ENCODE data around the gene NAA11. TPM values are rescaled to one million over a fixed set of nuclear protein-coding genes. Genes with fewer than 3 reads are reported as not detected.
A peak's percentile ranks its signal among the peaks of the same experiment; 100 is the strongest.

The NAA11 gene
- 6.5 TPM for total RNA-seq (ENCODE audit: insufficient read depth, low replicate concordance)

GRCh38 chr4:79325864-79326328, at the start of gene NAA11:
NAA11 (minus strand) TSS chr4:79326061; CDS start chr4:79325877, 184 bp downstream.
- no peak for DNase-seq (ENCODE audit: low spot score)

DNA sequence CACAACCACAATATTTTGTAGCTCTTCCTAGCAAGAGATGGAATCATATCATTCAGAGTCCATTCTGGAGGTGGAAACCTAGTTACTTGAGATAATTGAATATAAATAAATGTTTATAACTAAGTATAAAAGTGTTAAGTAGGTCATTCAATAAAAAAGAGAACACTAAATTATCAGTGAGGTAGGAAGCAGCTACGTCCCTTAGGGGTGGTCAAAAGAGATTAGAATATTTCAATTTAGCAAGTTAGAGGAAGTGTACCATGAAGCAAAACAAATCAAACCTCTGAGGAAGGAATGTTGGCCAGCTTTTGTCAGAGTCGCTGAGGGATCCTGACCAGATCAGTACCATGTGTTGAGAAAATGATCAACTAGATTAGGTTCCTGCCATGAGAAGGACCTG, 44.2 kb upstream of the NAA11 start:
- DNase-seq (ENCODE audit: low spot score): no peak

DNA sequence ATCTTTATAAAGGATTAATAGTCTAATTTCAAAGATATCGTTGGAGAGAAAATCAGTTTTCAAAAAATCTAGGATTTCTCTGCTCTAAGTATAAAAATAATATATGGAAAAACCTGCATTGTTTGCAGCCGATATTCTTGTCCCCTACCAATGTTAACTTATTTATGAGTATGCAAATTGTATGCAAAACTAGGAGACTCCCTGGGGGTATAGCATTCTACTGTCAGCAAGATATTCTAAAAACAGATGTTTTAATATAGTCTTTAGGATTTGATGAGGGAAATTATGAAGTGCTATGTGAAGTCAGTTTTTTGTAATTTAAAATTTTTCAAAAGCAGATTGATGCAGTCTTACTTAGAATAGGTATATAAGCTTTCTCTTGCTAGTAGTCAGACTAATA, 41.2 kb upstream of the NAA11 start:
- no peak for DNase-seq (ENCODE audit: low spot score)

GRCh38 chr4:79366422-79366821, 40.6 kb upstream of the NAA11 start:
- DNase-seq (ENCODE audit: low spot score): no peak

DNA sequence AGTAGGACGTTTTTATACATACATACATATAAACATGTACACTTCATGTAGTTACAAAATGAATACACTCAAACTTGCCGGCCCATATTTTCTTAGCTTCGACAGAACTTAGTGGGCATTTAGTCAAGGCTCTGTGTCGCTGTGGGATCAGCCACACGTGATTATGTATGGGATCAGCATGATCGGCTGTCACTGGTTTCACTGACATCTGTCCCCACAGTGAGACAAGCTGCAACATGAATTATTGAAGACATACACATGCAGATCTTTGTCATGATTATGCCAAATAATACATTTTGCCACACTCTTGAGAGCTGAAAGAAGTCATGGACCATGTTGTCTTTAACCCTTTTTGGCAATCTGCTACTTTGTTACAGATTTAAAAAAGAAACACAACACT, 38.2 kb upstream of the NAA11 start:
- no peak for DNase-seq (ENCODE audit: low spot score)

GRCh38 chr4:79362626-79363025, 36.8 kb upstream of the NAA11 start:
- no peak for DNase-seq (ENCODE audit: low spot score)

DNA sequence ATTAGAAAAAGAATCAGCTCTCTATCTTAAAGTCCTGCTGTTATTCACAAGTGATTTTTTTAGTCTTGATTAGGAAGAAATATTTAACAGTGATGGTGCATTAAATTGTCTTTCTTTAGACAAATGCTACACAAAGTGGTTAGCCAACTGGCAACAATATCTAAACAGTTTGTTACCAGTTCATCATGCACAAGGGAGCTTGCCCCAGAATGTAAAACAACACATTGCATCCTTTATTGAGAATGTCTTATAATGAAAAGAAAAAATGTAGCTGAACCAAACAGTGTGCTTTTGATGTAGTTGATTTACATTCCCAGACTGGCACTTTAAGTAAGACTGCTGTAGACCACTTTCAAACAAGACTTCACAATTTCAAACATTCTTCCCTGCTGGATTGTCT, 34.1 kb upstream of the NAA11 start:
- DNase-seq (ENCODE audit: low spot score): no peak

DNA sequence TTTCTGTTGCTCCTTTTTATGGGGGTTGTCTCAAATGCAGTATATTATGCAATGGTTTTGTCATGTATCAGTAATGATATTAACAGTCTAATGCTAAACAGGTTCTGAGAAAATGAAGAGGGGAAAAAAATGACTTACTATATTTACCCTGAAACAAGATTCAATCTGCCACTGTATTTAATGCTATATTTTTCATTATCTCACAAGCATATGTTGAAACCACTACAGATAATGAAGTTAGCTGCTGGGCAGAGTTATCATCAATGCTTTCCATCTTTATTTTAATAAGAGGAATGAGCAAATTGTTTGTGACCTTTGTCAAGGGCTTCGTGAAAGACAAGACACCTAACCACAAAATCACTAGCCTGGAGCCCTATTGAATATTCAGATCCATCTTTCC, 32.6 kb upstream of the NAA11 start:
- DNase-seq (ENCODE audit: low spot score): no peak

DNA sequence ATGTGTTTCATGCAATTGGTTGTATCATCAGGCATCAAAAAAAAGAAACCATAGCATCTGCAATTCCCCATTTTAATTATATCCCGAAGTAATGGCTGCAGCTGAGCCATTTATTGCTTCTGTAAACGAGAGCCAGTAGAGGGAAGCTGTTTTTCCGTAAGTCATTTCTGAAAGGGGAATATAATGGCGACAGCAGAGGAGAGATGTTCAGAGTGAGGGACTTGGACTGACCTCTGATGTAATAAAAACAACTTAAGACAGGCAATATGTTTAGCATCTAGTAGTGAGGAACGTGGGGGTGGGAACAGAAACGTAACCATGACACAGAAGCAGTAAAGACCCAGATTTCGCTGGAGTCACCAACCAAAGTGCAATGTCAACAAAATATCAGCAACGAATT, 31.5 kb upstream of the NAA11 start:
- no peak for DNase-seq (ENCODE audit: low spot score)

DNA sequence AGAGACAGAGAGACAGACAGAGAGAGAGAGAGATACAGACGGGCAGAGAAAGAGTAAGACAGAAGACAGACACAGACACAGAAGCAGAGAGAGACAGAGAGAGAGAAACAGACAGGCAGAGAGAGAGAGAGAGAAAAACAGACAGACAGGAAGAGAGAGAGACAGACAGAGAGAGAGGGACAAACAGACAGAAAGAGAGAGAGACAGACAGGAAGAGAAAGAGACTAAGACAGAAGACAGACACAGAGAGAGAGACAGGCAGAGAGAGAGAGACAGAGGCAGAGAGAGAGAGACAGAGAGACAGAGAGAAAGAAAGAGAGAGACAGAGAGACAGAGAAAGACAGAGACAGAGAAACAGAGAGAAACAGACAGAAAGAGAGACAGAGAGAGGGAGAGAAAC, 27.2 kb upstream of the NAA11 start:
- no peak for DNase-seq (ENCODE audit: low spot score)

GRCh38 chr4:79348405-79348804, 22.5 kb upstream of the NAA11 start:
- DNase-seq (ENCODE audit: low spot score): no peak

DNA sequence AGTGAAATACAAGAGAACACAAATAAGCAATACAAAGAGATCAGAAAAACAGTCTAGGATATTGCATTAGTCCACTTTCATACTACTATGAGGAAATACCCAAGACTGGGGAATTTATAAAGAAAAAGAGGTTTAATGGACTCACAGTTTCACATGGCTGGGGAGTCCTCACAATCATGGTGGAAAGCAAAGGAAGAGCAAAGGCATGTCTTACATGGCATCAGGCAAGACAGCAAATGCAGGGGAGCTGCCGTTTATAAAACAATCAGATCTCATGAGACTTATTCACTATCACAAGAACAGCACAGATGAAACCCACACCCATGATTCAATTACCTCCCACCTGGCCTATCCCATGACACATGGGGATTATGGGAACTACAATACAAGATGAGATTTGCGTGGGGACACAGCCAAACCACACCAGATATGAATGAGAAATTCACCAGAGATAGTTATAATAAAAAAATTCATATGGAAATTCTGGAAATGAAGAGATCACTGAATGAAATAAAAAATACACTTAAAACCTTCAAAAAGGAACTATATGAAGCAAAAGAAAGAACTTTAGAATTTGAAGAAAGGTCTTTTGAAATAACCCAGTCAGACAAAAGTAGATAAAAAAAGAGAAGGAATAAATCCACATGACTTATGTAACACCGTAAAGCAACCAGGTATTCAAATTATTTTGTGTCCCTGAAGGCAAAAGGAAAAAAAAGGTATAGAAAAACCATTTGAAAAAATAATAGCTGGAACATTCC, 16.2 kb upstream of the NAA11 start:
- no peak for DNase-seq (ENCODE audit: low spot score)

- DNase-seq (ENCODE audit: low spot score): no peak
Measured at GRCh38 chr4:79340568-79340967, 14.7 kb upstream of the NAA11 start.

DNA sequence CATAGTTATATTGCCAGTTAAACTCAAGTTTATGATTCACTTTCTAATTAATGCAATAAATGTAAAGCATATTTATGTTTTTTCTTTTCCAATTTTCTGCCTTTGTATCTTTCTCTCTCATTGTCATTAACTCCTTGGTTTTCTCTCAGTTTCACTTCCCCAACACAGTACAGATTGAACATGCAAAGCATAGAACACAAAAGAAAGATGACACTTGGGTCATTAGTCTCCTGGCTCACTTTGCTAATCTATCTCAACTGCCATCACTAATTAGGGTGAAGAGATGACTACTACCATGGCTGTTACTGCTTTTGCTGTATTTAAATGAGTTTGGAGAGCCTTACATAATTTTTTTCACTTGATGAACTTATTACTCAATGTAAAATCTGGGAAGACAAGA, 12.3 kb upstream of the NAA11 start:
- no peak for DNase-seq (ENCODE audit: low spot score)

- DNase-seq (ENCODE audit: low spot score): no peak
Measured at GRCh38 chr4:79334783-79335182, 8.9 kb upstream of the NAA11 start.

- no peak for DNase-seq (ENCODE audit: low spot score)
Measured at GRCh38 chr4:79334341-79334740, 8.5 kb upstream of the NAA11 start.

DNA sequence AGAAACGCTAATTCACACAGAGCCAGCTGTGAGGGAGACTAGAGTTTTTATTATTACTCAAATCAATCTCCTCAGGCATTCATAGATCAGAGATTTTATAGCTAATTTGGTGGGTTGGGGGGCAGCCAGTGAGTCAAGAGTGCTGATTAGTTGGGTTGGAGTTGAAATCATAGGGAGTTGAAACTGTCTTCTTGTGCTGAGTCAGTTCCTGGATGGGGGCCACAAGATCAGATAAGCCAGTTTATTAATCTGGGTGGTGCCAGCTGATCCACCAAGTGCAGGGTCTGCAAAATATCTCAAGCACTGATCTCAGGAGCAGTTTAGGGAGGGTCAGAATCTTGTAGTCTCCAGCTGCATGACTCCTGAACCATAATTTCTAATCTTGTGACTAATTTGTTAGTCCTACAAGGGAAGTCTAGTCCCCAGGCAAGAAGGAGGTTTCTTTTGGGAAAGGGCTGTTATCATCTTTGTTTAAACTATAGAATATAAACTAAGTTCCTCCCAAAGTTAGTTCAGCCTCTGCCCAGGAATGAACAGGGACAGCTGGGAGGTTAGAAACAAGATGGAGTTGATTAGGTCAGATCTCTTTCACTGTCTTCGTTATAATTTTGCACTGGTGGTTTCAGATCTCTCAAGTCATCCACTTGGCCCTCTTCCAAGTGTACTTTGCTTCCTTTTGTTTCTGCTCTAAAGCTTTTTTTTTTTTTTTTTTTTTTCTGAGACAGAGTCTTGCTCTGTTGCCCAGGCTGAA, 5.4 kb upstream of the NAA11 start:
- DNase-seq (ENCODE audit: low spot score): no peak

DNA sequence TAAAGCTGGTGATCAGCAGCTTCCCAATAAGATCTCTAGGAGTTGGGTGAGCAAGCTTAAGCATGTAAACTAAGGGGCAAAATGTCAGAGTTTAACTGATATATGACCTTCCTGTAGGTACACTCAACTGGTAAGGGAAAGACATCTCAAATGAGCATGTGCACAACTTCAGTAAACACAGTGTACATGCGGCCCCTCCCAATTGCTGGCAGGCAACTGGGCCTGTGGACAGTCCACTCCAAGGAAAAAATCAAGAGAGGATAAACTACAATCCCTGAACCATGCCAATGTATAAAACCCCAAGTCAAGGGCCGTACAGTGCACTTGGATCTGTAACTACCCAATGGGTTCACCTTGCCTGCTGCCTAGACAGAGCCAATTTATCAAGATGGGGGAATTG, 4.9 kb upstream of the NAA11 start:
- DNase-seq (ENCODE audit: low spot score): no peak

DNA sequence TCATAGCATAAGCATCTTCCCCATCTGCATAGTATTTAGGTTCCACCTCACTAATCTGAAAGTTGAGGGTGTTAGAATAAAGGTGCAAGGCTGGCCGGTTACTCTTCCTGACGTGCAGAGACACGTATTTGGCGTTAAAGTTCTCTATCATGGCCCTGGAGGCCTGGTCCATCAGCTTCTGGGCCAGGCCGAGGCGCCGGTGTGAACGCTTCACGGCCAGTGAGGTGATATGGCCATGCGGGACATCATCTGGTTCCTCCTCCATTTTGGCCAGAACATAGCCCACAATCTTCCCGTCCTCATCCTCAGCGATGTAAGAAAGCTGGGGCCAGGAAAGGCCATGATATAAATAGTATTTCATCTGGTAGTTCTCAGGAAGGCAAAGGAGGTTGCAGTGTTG, 425 bp downstream of the NAA11 start:
- DNase-seq (ENCODE audit: low spot score): no peak

GRCh38 chr4:79319975-79320374, 5.9 kb downstream of the NAA11 start:
- peak; percentile 35 for DNase-seq (ENCODE audit: low spot score)

DNA sequence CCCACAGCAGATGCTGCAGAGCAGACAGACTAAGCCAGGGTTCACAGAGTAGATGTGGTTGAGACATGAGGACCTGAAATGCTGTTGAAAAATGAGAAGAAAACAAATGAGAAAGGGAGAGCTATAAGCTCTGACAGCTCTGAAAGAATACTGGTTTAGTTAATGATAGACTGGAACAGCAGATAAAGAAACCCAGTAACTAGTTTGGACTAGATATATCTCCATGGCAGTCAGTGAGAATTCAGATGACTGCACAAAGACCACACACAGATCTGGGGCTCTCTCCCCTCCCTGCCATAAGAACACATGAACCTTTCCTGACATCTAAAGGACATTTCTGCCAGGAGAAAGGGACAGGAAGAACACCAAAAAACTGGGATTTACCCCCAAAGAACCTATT, 8.2 kb downstream of the NAA11 start:
- DNase-seq (ENCODE audit: low spot score): no peak

GRCh38 chr4:79315891-79316290, 10.0 kb downstream of the NAA11 start:
- DNase-seq (ENCODE audit: low spot score): no peak

- DNase-seq (ENCODE audit: low spot score): no peak
Measured at GRCh38 chr4:79311279-79311678, 14.6 kb downstream of the NAA11 start.

Data from umbilical cord (tissue), 2 donors.